ENCODE results near the gene NFKBIB.
"Not testable (repeated sequence)": the region's sequence is repeated elsewhere in the genome, so short reads cannot be mapped to it uniquely, and the experiment has no call there.

The NFKBIB gene

DNA sequence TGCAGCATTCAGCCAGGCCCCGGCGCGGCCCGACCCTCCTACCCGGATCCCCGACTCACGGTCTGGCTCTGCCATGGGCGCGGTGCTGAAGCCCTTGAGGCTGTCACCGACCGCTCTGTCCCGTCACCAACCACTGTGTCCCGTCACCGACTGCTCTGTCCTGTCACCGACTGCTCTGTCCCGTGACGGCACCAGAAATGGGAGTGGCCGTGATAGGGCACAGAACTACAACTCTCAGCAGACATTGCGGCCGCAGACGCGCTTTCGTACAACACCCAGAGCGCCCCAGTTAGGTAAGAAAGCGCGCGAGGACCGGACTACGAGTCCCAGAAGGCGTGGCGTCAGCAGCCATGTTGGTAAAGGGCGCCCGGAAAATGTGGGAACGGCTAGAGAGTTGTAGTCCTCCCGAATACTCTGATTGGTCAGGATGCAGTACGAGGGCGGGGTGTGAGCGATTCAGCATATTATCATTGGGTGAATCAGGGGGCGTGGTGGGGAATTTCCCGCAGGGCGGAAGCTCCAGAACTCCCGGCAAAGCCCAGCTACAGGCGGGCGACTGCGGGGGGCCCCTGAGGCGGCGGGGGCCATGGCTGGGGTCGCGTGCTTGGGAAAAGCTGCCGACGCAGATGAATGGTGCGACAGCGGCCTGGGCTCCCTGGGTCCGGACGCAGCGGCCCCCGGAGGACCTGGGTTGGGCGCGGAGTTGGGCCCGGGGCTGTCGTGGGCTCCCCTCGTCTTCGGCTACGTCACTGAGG is at the start of gene NFKBIB, which contains the start of gene SIRT2:
NFKBIB (plus strand) TSS at position 523 of the 755 bp plus-strand sequence; CDS start at position 587, 64 bp downstream.
SIRT2 (minus strand) TSS at position 172 of the 755 bp plus-strand sequence; CDS start at position 75, 97 bp downstream.
- TF ChIP-seq CTCF (IDR thresholded peaks at IDR 0.05; ENCODE audit: low read depth, low read length, missing control alignments), result no peak

DNA sequence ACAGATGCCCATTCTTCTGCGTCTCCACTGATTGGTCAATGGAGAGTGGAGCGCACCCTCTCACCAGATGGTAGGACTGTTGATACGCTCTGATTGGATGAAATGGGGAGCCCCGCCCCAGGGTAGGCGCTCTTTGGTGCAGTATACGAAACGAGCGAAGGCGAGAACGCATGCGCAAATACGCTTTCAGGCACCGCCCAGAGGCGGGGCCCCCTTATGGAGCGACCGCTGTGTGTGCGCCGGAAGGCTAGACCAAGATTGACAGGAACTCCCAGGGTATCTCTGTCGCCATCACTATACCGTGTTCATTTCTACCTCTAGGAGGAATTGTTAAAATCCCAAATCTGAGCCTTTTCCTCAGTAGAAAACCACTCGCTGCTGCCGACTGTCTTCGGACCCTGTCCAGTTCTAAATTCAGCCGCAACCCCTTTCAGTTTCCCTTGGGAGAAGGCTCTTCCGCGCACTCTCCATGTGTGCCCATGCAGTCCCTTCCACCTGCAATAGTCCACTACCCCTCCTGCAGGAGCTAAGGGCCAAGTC is 49.3 kb upstream of the NFKBIB start:
- peak overlapping the region; percentile 61 for H3K4me3 ChIP-seq (replicated peaks; ENCODE audit: low read depth, low read length)
- TF ChIP-seq CTCF (IDR thresholded peaks at IDR 0.05; ENCODE audit: low read depth, low read length, missing control alignments), result no peak
- no peak for DNase-seq (ENCODE audit: extremely low read depth, low read depth)

More for the DNA sequence above, at the start of gene NFKBIB, which contains the start of gene SIRT2:
- H3K4me3 ChIP-seq (replicated peaks; ENCODE audit: low read depth, low read length), result peak within 1 kb of the TSS; percentile 71
- peak; percentile 99 for DNase-seq (ENCODE audit: extremely low read depth, low read depth)

- H3K4me3 ChIP-seq (replicated peaks; ENCODE audit: low read depth, low read length), result peak overlapping the region; percentile 61
- no peak for DNase-seq (ENCODE audit: extremely low read depth, low read depth)
- no peak for TF ChIP-seq CTCF (IDR thresholded peaks at IDR 0.05; ENCODE audit: low read depth, low read length, missing control alignments)
These were observed 48.7 kb upstream of the NFKBIB start for GRCh38 chr19:38850976-38851621.

DNA sequence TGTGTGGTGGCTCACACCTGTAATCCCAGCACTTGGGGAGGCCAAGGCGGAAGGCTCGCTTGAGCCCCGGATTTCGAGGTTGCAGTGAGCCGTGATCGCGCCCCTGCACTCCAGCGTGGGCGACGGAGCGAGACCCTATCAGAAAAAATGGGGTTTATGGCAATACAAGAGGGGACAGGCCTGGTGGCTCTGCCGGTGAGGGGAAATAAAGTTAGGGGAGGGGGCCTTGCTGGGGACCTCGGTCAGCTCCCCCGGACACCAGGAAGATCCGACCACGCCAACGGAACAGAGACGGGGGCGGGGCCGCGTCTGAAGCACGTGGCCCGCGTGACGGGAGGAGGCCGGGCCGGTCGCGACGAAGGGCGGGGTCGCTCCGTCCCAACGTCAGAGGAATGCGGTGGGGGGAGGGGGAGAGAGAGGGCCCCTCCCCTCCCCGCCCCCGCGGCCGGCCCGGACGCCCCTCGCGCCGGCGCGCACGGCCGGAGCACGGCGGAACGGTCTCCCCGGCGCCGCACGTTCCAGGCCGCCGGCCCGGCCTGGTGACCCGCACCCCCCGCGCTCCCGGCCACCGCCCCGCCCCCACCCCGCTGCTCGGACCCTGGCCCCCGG is 48.0 kb upstream of the NFKBIB start:
- H3K4me3 ChIP-seq (replicated peaks; ENCODE audit: low read depth, low read length), result peak overlapping the region; percentile 61
- no peak for TF ChIP-seq CTCF (IDR thresholded peaks at IDR 0.05; ENCODE audit: low read depth, low read length, missing control alignments)
- peak; percentile 67 for DNase-seq (ENCODE audit: extremely low read depth, low read depth)

GRCh38 chr19:38852231-38853044 is 47.3 kb upstream of the NFKBIB start:
- H3K4me3 ChIP-seq (replicated peaks; ENCODE audit: low read depth, low read length), result peak overlapping the region; percentile 61
- no peak for DNase-seq (ENCODE audit: extremely low read depth, low read depth)
- TF ChIP-seq CTCF (IDR thresholded peaks at IDR 0.05; ENCODE audit: low read depth, low read length, missing control alignments), result no peak

DNA sequence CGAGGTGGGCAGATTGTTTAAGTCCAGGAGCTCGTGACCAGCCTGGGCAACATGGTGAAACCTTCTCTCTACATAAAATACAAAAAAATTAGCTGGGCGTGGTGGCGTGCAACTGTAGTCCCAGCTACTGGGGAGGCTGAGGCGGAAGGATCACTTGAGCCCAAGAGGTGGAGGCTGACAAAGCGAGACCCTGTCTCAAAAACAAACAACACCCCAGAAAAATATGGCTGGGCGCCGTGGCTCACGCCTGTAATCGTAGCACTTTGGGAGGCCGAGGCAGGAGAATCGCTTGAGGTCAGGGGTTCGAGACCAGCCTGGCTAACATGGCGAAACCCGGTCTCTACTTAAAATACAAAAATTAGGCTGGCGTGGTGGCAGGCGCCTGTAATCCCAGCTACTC is 46.6 kb upstream of the NFKBIB start:
- H3K4me3 ChIP-seq (replicated peaks; ENCODE audit: low read depth, low read length), result peak overlapping the region; percentile 61
- DNase-seq (ENCODE audit: extremely low read depth, low read depth), result no peak
- TF ChIP-seq CTCF (IDR thresholded peaks at IDR 0.05; ENCODE audit: low read depth, low read length, missing control alignments), result no peak

GRCh38 chr19:38854961-38855360 is 44.8 kb upstream of the NFKBIB start:
- not testable (repeated sequence) for DNase-seq (ENCODE audit: extremely low read depth, low read depth); H3K4me3 ChIP-seq (replicated peaks; ENCODE audit: low read depth, low read length)

DNA sequence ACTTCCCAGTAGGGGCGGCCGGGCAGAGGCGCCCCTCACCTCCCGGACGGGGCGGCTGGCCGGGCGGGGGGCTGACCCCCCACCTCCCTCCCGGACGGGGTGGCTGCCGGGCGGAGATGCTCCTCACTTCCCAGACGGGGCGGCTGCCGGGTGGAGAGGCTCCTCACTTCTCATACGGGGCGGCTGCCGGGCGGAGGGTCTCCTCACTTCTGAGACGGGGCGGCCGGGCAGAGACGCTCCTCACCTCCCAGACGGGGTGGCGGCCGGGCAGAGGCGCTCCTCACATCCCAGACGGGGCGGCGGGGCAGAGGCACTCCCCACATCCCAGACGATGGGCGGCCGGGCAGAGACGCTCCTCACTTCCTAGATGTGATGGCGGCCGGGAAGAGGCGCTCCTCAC is 44.0 kb upstream of the NFKBIB start:
- DNase-seq (ENCODE audit: extremely low read depth, low read depth); H3K4me3 ChIP-seq (replicated peaks; ENCODE audit: low read depth, low read length): not testable (repeated sequence)
